ENCODE data around the gene CNTD1. TPM values are rescaled to one million over a fixed set of nuclear protein-coding genes. Genes with fewer than 3 reads are reported as not detected.

Gene CNTD1
- total and polyA plus RNA-seq, 2 of the 4 experiments (the other 2 are of a cell fraction): not detected

DNA sequence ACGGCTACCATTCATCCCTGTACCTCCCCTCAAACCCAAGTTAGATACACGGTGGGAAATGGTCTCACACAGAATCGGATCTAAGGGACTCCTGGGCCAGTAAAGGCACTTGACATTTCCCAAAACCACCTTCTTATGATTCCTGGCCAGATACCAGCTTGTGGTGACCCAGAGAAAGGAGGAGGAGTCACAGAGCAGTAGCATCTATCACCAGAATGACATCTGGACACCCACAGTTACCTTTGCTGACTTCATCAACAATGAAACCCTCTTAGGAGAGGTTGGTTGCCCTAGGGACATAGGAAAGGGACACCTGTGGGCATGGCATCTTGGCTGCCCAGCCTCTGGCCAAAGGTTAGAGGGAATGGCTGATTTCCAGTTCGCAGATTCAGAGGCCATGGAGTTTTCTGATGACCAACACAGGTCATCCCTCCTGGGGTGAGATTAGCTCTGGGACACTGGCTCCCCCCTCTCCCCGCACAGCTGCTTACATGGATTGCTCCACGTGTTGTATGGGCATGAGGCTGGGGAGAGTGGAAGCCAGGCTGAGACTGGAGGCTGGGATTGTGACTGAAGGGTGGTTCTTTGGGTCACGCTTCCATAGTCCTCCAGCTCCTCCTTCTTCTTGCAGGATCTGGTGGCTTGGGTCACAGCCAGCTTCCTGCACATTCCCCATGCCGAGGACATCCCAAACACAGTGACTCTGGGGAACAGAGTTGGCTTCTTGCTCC is 51.0 kb downstream of the CNTD1 start:
- H3K18ac ChIP-seq (ENCODE audit: low read depth, low read length): no peak overlapping the region
- H4K5ac ChIP-seq (ENCODE audit: low read depth, low read length): no peak overlapping the region
- POLR2A ChIA-PET (ENCODE audit: unreplicated experiment): interaction anchor here (0.6 kb wide), 1 partner anchor 466 kb away, joined by 4 read pairs; no protein-coding TSS in a partner anchor
- in situ Hi-C loops (cut with MboI; ENCODE audit: low sequenced_read_pairs) (no loop called here), intact Hi-C loops (cut with micrococcal nuclease) (no loop called here), dilution Hi-C loops (cut with HindIII; ENCODE audit: low sequenced_read_pairs, unreplicated experiment) (no loop called here)
- H3K4me1 ChIP-seq (ENCODE audit: control insufficient read depth, insufficient read depth, low read length): peaks cover 4% of the 10 kb centered on the region; the same call in 1 of the 2 replicates
- BruUV-seq (replicated peaks): no TSS peak
- peaks cover 8% of the 10 kb centered on the region; the same call in 1 of the 2 replicates for H3K9me1 ChIP-seq (ENCODE audit: insufficient read depth, low read length)
- DNase-seq (no peak), ATAC-seq (ENCODE audit: low read depth) (no peak)
- H3K27ac ChIP-seq (ENCODE audit: insufficient read depth, low read length): no peak overlapping the region
- no peak overlapping the region for H2AFZ ChIP-seq (replicated peaks; ENCODE audit: low read length, poor library complexity)
- H4K91ac ChIP-seq (ENCODE audit: insufficient read depth, low read depth, low read length): no peak overlapping the region
- no peak overlapping the region for H3K4me3 ChIP-seq (ENCODE audit: insufficient read depth, low read depth, low read length)
- H2BK15ac ChIP-seq (ENCODE audit: low read depth, low read length): no peak overlapping the region
- H4K20me1 ChIP-seq (ENCODE audit: insufficient read depth, low read length): peaks cover 7% of the 10 kb centered on the region
- no peak overlapping the region for H2BK20ac ChIP-seq (ENCODE audit: low read depth, low read length)
- H3K27me3 ChIP-seq (ENCODE audit: control insufficient read depth, insufficient read depth, low read length): peaks cover 7% of the 10 kb centered on the region
- no peak overlapping the region for H4K8ac ChIP-seq (ENCODE audit: low read depth in 2 of 2, low read length in 2 of 2)
- H3K36me3 ChIP-seq (ENCODE audit: control insufficient read depth, insufficient read depth, low read length): peaks cover 12% of the 10 kb centered on the region
- H3K79me1 ChIP-seq (ENCODE audit: low read depth in 1 of 2, low read length in 2 of 2): 0 out of 4 replicates have a peak, but pooled peaks cover 0 to 3% of the 10 kb centered on the region in 2 experiments
- CTCF ChIA-PET: interaction anchor here (0.6 kb wide), 1 partner anchor 1244 kb away, joined by 3 read pairs; no protein-coding TSS in a partner anchor
- no peak overlapping the region for H3K14ac ChIP-seq (replicated peaks; ENCODE audit: low read depth, low read length)
- no peak for TF ChIP-seq BHLHE40 (IDR thresholded peaks at IDR 0.05; ENCODE audit: low read depth, low read length)
- TF ChIP-seq ELK1 (IDR thresholded peaks at IDR 0.05; ENCODE audit: borderline replicate concordance, low read depth, low read length): no peak
- TF ChIP-seq FOS (IDR thresholded peaks at IDR 0.05; ENCODE audit: low read depth, low read length): no peak
- TF ChIP-seq MAZ (IDR thresholded peaks at IDR 0.05; ENCODE audit: borderline replicate concordance, low read depth, low read length): no peak
- H3K9ac ChIP-seq (ENCODE audit: low read depth, low read length): no peak overlapping the region
- H3K4ac ChIP-seq (ENCODE audit: low read depth, low read length): no peak overlapping the region
- no peak overlapping the region for H2BK5ac ChIP-seq (ENCODE audit: low read depth, low read length, poor library complexity, severe bottlenecking)
- no CpG with 5 or more reads among the region's 8 CpGs for WGBS, 2 experiments (ENCODE audit: extremely low coverage in 2 of 2, insufficient read length in 1 of 2)
- H3K9me3 ChIP-seq (ENCODE audit: control insufficient read depth, insufficient read depth, low read length): no peaks in the 10 kb centered on the region
- no peak overlapping the region for H3K4me2 ChIP-seq (ENCODE audit: low read depth, low read length)
- H2AK5ac ChIP-seq (ENCODE audit: low read depth, low read length): no peak overlapping the region
- no peak overlapping the region for H3K23ac ChIP-seq (ENCODE audit: low read depth, low read length)
- no peak overlapping the region for H2BK120ac ChIP-seq (ENCODE audit: low read depth, low read length)
- no peak overlapping the region for H3K56ac ChIP-seq (ENCODE audit: extremely low read depth, insufficient read depth, low read length)
- H2AK9ac ChIP-seq (replicated peaks; ENCODE audit: low read depth, low read length, poor library complexity): no peak overlapping the region
